Measurements from ENCODE around the gene XPR1.
"Not testable (repeated sequence)": the region's sequence is repeated elsewhere in the genome, so short reads cannot be mapped to it uniquely, and the experiment has no call there.

The XPR1 gene

GRCh38 chr1:180644526-180645192 lies 12.8 kb downstream of the XPR1 start:
- no peak for DNase-seq (ENCODE audit: low spot score)

DNA sequence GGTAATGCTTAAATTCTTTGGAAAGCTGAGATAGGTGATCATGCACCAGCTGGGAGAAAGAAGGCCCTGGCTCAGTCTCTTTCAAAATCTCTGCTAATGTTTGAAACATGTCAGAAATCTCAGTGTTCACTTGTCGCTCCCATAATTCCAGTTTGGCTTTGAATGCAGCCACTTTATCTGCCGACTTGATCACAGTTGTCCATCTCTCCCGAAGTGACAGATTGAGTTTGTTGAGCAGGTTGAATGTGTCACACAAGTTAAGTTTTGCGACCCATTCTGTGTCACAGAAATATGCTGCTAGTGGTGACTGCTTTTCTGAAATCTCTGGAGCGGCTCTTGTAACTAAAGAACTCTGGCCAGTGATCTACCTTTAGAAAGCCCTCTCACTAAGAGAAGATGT lies 13.4 kb downstream of the XPR1 start:
- DNase-seq (ENCODE audit: low spot score) = not testable (repeated sequence)

DNA sequence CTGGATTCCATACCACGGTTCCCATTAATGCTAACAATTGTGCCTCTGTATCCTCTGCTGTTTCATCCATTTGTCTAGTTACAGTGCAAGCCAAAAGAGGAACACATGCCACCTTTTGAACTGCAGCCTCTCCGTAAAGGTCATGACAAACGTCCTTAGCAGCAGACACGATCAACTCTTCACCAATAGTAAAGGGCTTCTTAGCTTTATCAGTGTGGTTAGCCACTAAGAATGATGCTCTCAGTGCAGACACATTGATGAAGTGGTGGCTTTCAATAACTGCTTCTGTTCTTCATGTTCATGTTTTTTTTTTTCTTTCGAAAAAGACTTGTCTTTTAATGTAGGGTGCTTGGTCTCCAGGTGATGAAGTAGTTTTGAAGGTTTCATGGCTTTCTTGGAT lies 14.3 kb downstream of the XPR1 start:
- DNase-seq (ENCODE audit: low spot score) = no peak

GRCh38 chr1:180646547-180646946 lies 14.7 kb downstream of the XPR1 start:
- no peak for DNase-seq (ENCODE audit: low spot score)

- no peak for DNase-seq (ENCODE audit: low spot score)
Observed at GRCh38 chr1:180652792-180653191, 21.0 kb downstream of the XPR1 start.

DNA sequence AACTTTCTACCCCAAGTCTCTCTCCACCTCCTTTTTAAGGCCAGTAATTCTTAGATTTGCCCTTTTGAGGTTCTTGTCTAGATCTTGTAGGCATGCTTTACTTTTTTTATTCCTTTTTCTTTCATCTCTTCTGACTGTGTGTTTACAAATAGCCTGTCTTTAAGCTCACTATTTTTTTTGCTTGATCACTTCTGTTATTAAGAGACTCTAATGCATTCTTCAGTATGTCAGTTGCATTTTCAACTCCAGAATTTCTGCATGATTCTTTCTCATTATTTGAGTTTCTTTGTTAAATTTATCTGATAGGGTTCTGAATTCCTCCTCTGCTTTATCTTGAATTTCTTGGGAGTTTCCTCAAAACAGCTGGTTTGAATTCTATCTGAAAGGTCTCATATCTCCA lies 30.9 kb downstream of the XPR1 start:
- no peak for DNase-seq (ENCODE audit: low spot score)

DNA sequence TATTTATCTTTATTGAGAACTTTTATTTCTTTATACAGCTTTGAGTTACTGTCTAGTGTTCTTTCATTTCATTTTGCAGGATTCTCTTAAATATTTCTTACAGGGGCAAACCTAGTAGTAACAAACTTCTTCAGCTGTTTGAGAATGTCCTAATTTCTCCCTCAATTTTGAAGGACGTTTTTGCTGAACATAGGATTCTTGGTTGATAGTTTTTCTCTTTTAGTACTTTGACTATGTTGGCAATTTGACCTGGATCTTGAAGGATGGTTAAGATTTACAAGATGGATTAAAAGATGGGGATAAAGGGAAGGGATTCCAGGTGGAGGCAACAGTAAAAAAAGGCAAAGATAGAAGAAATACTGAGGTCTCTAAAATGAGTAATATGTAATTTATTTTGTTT lies 38.9 kb downstream of the XPR1 start:
- DNase-seq (ENCODE audit: low spot score) = no peak

DNA sequence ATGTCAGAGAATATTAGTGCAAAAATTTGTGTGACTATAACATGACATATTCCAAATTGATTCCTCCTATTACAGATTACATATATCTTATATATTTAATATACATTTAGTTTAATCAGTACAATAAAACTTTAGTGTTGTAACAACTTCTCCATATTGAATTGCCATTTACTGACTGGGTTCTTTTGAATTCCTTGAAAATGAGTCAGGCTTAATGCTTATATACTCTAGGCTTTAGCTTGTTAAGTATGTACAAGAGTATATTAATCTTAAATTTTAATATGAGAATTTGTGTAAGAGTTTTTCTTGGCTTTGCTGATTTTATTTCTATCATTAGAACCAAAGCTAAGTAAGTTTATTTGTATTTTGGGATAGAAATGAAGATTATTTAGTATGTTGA lies 40.3 kb downstream of the XPR1 start:
- DNase-seq (ENCODE audit: low spot score) = no peak

DNA sequence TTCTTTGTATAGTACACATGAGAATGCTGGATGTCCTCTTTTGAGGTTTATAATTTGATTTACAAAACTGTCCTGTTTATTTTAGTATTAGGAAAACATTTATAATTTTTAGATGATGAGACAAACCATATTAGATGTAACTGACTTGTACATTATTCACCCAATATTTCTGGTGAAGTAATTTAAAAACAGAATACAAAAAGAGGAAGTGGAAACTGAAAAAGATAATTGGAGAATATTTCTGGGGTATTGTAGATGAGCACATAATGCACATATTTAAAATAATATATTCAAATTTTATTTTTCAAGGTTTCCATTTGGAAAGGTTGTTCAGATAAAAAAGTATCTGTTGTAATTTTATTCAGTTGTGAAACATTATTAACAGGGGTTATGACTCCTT lies 40.7 kb downstream of the XPR1 start:
- no peak for DNase-seq (ENCODE audit: low spot score)

DNA sequence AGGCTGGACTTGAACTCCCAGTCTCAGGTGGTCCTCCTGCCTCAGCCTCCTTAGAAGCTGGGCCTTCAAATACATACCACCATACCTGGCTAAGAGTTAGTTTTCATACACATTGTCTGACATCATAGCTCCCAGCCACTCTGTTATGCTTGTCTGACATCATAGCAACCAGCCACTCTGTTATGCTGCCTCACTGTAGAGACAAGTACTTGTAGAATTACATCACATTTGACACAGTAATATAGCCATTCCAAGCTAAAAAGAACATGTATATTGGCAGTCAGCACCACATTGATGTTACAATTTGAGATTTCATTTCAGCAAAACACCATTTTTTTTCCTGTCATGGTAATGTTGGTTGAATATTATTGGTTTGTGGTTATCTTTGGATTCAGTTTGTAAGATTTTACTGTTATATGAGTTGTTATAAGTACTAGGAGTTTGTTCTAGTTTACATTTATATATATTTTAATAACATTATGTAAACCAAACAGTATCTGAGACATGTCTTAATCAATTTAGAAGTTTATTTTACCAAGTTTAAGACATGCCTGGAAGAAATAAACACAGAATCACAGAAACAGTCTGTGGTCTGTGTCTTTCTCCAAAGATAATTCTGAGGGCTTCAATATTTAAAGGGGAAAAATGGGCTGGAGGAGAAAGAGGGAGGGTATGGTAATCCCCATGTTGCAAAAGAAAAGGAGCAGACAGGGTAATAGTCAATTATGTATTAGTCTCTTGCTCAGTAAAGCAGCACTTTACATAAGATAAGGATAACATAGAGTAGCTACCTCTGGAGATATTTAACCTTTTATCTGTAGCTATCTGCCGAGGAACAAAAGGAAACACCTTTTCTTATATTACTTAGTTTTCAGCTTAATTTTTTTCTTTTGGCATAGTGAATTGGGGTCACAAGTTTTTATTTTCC lies 43.0 kb downstream of the XPR1 start:
- no peak for DNase-seq (ENCODE audit: low spot score)

GRCh38 chr1:180675586-180675985 lies 43.8 kb downstream of the XPR1 start:
- DNase-seq (ENCODE audit: low spot score) = no peak

GRCh38 chr1:180680558-180681144 lies 48.8 kb downstream of the XPR1 start:
- no peak for DNase-seq (ENCODE audit: low spot score)

GRCh38 chr1:180683117-180683516 lies 51.3 kb downstream of the XPR1 start:
- not testable (repeated sequence) for DNase-seq (ENCODE audit: low spot score)

DNA sequence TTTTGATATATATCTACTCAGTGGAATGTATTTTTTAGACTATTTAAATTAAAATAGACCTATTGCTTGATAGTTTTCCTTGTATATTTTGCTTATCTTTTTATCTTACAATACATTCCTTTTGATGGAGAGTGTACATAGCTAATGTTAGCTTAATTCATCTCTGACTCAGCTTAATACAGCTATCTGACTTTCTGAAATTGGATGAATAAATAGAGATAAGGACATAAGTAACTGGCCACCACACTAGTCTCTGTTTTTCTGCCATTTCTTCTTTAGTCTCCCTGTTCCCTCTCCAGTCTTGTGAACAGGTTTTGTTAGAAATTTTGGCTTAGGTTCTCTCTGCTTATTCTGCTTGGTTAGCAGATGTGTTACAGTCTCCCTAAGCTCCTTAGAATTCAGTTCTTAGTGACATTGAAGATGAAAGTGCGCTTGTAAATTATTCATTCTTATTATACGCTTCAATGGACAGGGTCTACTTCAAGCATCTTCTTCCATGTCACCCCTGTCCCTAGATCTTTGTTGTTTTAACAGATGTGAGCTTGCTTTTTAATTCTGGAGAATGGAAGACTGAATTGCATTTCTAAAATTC lies 59.6 kb downstream of the XPR1 start:
- DNase-seq (ENCODE audit: low spot score) = no peak

- no peak for DNase-seq (ENCODE audit: low spot score)
Observed at GRCh38 chr1:180693564-180694244, 61.9 kb downstream of the XPR1 start.

DNA sequence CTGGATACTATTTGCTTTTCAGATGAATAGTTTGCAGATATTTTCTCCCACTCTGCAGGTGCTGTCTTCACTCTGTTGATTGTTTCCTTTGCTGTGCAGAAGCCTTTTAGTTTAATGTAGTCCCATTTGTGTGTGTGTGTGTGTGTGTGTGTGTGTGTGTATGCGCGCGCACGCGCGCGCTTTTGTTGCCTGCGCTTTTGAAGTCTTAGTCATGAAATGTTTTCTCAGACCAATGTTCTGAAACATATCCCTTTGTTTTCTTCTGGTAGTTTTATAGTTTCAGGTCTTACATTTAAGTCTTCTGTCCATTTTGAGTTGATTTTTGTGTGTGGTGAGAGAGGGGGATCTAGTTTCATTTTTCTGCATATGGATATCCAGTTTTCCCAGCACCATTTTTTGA lies 63.5 kb downstream of the XPR1 start:
- DNase-seq (ENCODE audit: low spot score) = no peak

GRCh38 chr1:180696361-180696760 lies 64.5 kb downstream of the XPR1 start:
- no peak for DNase-seq (ENCODE audit: low spot score)

DNA sequence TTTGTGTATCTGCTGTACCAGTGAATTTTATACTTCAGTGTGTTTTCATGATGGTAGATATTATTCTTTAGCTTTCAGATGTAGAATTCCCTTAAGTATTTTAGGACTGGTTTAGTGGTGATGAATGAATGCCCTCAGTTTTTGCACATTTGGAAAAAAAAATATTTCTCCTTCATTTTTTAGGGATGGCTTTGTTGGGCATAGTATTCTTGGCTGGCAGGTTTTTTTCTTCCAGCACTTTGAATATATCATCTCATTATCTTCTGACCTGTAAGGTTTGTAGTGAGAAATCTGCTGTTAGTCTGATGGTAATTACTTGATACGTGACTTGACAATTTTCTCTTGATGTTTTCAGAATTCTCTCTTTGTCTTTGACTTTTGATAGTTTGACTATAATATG lies 66.8 kb downstream of the XPR1 start:
- DNase-seq (ENCODE audit: low spot score) = no peak

- DNase-seq (ENCODE audit: low spot score) = not testable (repeated sequence)
Observed at GRCh38 chr1:180702376-180702775, 70.6 kb downstream of the XPR1 start.

DNA sequence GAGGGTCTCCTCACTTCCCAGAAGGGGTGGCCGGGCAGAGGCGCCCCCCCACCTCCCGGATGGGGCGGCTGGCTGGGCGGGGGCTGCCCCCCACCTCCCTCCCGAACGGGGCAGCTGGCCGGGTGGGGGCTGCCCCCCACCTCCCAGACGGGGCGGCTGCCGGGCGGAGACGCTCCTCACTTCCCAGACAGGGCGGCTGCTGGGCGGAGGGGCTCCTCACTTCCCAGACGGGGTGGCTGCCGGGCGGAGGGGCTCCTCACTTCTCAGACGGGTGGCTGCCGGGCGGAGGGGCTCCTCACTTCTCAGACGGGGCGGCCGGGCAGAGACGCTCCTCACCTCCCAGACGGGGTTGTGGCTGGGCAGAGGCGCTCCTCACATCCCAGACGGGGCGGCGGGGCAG lies 78.9 kb downstream of the XPR1 start:
- not testable (repeated sequence) for DNase-seq (ENCODE audit: low spot score)

DNA sequence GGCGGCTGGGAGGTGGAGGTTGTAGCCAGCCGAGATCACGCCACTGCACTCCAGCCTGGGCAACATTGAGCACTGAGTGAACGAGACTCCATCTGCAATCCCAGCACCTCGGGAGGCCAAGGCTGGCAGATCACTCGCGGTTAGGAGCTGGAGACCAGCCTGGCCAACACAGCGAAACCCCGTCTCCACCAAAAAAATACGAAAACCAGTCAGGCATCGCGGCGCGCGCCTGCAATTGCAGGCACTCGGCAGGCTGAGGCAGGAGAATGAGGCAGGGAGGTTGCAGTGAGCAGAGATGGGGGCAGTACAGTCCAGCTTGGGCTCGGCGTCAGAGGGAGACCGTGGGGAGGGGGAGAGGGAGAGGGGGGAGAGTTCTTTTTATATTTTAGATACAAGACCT lies 79.4 kb downstream of the XPR1 start:
- DNase-seq (ENCODE audit: low spot score) = not testable (repeated sequence)

GRCh38 chr1:180720753-180721152 lies 88.9 kb downstream of the XPR1 start:
- DNase-seq (ENCODE audit: low spot score) = no peak

Measured in cerebellar cortex (tissue), 1 donor.